ENCODE measurements around the gene ACSL5. TPM values are rescaled to one million over a fixed set of nuclear protein-coding genes. Genes with fewer than 3 reads are reported as not detected.

Gene ACSL5
- total and polyA plus RNA-seq, 2 of the 8 experiments (the other 6 are each of a cell fraction or from before 2014, with no cell fraction given): not detected

DNA sequence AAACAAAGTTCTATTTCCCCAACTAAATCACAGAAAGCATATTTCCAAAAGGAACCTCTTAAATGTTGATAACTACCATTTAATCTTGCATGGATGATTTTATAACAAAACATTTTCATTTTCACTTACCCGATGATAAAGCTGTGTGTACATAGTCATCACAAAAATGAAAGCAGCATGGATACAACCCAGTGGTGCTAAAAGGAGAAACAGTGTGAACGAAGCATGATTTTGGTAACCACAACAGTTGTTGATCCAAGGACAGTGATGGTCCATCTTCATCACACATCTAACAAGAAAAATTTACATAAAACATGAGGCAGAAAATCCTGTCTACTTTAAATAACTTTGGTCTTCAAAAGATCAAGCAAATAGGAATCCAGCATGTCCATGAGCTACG, 68.1 kb downstream of the ACSL5 start:
- DNase-seq (ENCODE audit: low read depth in 1 of 2, low spot score in 2 of 2) (no peak), FAIRE-seq (no peak)
- H2BK120ac ChIP-seq (replicated peaks; ENCODE audit: low read depth, low read length): no peak overlapping the region
- no peak overlapping the region for H3K56ac ChIP-seq (replicated peaks; ENCODE audit: insufficient read length, low read depth, low read length)
- no peaks in the 10 kb centered on the region for H3K4me1 ChIP-seq (replicated peaks in 1 of 4; ENCODE audit: control insufficient read depth in 3 of 4, insufficient read depth in 4 of 4, low read length in 3 of 4)
- ChIA-PET CTCF (ENCODE audit: partially characterized antibody) (interaction anchor here (1.4 kb wide), 1 partner anchor 32 kb away, joined by 6 read pairs; no protein-coding TSS in a partner anchor), POLR2A (ENCODE audit: partially characterized antibody) (interaction anchor here (1.1 kb wide), 1 partner anchor 11 kb away, joined by 4 read pairs; no protein-coding TSS in a partner anchor)
- H2BK5ac ChIP-seq (ENCODE audit: low read depth, low read length): no peak overlapping the region
- H2AFZ ChIP-seq (ENCODE audit: low read length): no peak overlapping the region
- no peak overlapping the region for H3K4me3 ChIP-seq (ENCODE audit: extremely low read depth in 1 of 4, insufficient read depth in 2 of 4, low read depth in 3 of 4, low read length in 4 of 4)
- H3K14ac ChIP-seq (ENCODE audit: insufficient read length): no peak overlapping the region
- peaks cover 0 to 16% of the 10 kb centered on the region in 2 experiments; a peak in 3 of 4 replicates for H3K79me2 ChIP-seq (ENCODE audit: control insufficient read depth in 1 of 2, insufficient read depth in 2 of 2, low read length in 2 of 2)
- H3K27ac ChIP-seq (ENCODE audit: low read depth, low read length): no peak overlapping the region
- H4K5ac ChIP-seq (ENCODE audit: insufficient read length, low read depth, low read length): no peak overlapping the region
- WGBS, 2 experiments (ENCODE audit: extremely low coverage in 1 of 2, insufficient coverage in 1 of 2, insufficient read length in 1 of 2, insufficient replicate concordance in 2 of 2, low coverage in 1 of 2, low lambda C conversion rate in 2 of 2, missing lambda C conversion rate in 1 of 2): 56% methylated on average over 3 of the region's 3 CpGs; no CpG with 5 or more reads in 1 of the 2 experiments
- H2BK20ac ChIP-seq (ENCODE audit: low read length): no peak overlapping the region
- no peak overlapping the region for H3K4me2 ChIP-seq (ENCODE audit: insufficient read depth in 1 of 2, low read depth in 2 of 2, low read length in 2 of 2)
- no peak overlapping the region for H3K18ac ChIP-seq (ENCODE audit: extremely low read depth, low read length)
- no peak overlapping the region for H4K8ac ChIP-seq (ENCODE audit: extremely low read depth, insufficient read depth, low read length)
- peaks cover 3% of the 10 kb centered on the region; the same call in 1 of the 2 replicates for H3K23me2 ChIP-seq (ENCODE audit: low read depth, low read length)
- H2AK5ac ChIP-seq (ENCODE audit: low read depth, low read length): no peak overlapping the region
- H3K36me3 ChIP-seq (ENCODE audit: control insufficient read depth in 2 of 4, insufficient read depth in 4 of 4, low read length in 3 of 4): peaks cover 0 to 60% (median 18%) of the 10 kb centered on the region in 4 experiments; a peak in 7 of 8 replicates
- H3K4ac ChIP-seq (replicated peaks; ENCODE audit: insufficient read length, low read depth, low read length): no peak overlapping the region
- H3K79me1 ChIP-seq (ENCODE audit: low read depth, low read length): 0 out of 2 replicates have a peak, but pooled peaks cover 2% of the 10 kb centered on the region
- H3K27me3 ChIP-seq (replicated peaks in 1 of 4; ENCODE audit: control insufficient read depth in 3 of 4, extremely low read depth in 1 of 4, insufficient read depth in 3 of 4, low read length in 3 of 4): no peaks in the 10 kb centered on the region
- peaks cover 0 to 2% of the 10 kb centered on the region in 2 experiments for H4K20me1 ChIP-seq (replicated peaks in 1 of 2; ENCODE audit: control insufficient read depth in 1 of 2, insufficient read depth in 2 of 2, low read length in 2 of 2)
- no peak overlapping the region for H2BK15ac ChIP-seq (ENCODE audit: low read length)
- no peaks in the 10 kb centered on the region for H3K9me3 ChIP-seq (ENCODE audit: insufficient read depth in 2 of 2, low read depth in 1 of 2, low read length in 1 of 2)
- no peak overlapping the region for H4K91ac ChIP-seq (replicated peaks; ENCODE audit: insufficient read length, low read length)
- no peak overlapping the region for H3K9ac ChIP-seq (replicated peaks in 1 of 4; ENCODE audit: extremely low read depth in 1 of 4, low read depth in 3 of 4, low read length in 3 of 4)
- no peak overlapping the region for H2BK12ac ChIP-seq (ENCODE audit: low read depth, low read length)
- no peak overlapping the region for H3K23ac ChIP-seq (ENCODE audit: insufficient read length)
- TF ChIP-seq SRF (IDR thresholded peaks at IDR 0.05; ENCODE audit: low read depth, low read length): no peak
- no peak for TF ChIP-seq RAD21 (IDR thresholded peaks at IDR 0.05 in 1 of 2, conservative IDR thresholded peaks at IDR 0.05 in 1 of 2; ENCODE audit: low read depth in 2 of 2, low read length in 2 of 2)
- TF ChIP-seq TAF1 (IDR thresholded peaks at IDR 0.05; ENCODE audit: low read depth, low read length): no peak
- TF ChIP-seq ASH2L (IDR thresholded peaks at IDR 0.05; ENCODE audit: low read length): no peak
- no peak for TF ChIP-seq FOSL1 (IDR thresholded peaks at IDR 0.05; ENCODE audit: insufficient read depth, low read depth, low read length)
- no peak for TF ChIP-seq RNF2 (IDR thresholded peaks at IDR 0.05; ENCODE audit: borderline replicate concordance, low read depth, low read length, missing control alignments, poor library complexity, severe bottlenecking)
- TF ChIP-seq NRF1 (IDR thresholded peaks at IDR 0.05; ENCODE audit: low read depth, low read length): no peak
- no peak for TF ChIP-seq TCF12 (IDR thresholded peaks at IDR 0.05; ENCODE audit: low read depth, low read length)
- TF ChIP-seq CTBP2 (IDR thresholded peaks at IDR 0.05; ENCODE audit: borderline replicate concordance, insufficient read depth, insufficient read length, low read length): no peak
- TF ChIP-seq KDM1A (IDR thresholded peaks at IDR 0.05; ENCODE audit: borderline replicate concordance, low read length): no peak
- TF ChIP-seq, protein P1, sequence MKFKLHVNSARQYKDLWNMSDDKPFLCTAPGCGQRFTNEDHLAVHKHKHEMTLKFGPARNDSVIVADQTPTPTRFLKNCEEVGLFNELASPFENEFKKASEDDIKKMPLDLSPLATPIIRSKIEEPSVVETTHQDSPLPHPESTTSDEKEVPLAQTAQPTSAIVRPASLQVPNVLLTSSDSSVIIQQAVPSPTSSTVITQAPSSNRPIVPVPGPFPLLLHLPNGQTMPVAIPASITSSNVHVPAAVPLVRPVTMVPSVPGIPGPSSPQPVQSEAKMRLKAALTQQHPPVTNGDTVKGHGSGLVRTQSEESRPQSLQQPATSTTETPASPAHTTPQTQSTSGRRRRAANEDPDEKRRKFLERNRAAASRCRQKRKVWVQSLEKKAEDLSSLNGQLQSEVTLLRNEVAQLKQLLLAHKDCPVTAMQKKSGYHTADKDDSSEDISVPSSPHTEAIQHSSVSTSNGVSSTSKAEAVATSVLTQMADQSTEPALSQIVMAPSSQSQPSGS (IDR thresholded peaks at IDR 0.05; ENCODE audit: low read length): no peak
